ENCODE measurements around the gene RRM2.
A peak's percentile ranks its signal among the peaks of the same experiment; 100 is the strongest.
"Not testable (repeated sequence)": the region's sequence is repeated elsewhere in the genome, so short reads cannot be mapped to it uniquely, and the experiment has no call there.

The RRM2 gene

DNA sequence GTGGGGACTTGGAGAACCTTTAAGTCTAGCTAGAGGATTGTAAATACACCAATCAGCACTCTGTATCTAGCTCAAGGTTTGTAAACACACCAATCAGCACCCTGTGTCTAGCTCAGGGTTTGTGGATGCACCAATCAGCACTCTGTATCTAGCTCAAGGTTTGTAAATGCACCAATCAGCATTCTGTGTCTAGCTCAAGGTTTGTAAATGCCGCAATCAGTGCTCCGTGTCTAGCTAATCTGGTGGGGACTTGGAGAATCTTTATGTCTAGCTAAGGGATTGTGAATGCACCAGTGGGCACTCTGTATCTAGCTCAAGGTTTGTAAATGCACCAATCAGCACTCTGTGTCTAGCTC lies 30.7 kb upstream of the RRM2 start:
- not testable (repeated sequence) for DNase-seq

DNA sequence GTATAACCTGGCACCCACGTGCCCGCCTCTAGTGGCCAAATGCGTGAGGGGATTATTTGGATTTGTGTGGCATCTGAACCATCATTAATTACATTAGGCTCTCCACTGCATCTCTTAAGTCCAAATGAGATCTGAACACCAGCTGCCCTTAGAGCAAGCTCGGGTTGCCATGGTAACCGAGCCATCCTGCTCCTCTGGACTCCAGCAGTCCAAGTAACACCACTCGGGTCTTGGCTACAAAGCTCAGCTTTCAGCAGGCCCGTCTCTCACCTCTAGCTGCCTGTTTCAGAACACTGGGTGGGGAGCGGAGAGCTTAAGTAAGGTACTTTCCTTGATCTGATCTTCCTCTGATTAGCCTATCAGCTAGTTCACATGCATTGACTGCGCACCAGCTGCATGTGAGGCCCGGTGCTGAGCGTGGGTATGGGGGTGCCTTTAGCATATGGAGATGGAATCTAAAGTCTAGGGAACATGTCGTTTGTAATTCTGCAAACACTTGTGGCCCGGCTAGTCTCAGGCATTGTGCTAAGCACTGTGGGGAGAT lies 28.2 kb upstream of the RRM2 start:
- no peak for DNase-seq

DNA sequence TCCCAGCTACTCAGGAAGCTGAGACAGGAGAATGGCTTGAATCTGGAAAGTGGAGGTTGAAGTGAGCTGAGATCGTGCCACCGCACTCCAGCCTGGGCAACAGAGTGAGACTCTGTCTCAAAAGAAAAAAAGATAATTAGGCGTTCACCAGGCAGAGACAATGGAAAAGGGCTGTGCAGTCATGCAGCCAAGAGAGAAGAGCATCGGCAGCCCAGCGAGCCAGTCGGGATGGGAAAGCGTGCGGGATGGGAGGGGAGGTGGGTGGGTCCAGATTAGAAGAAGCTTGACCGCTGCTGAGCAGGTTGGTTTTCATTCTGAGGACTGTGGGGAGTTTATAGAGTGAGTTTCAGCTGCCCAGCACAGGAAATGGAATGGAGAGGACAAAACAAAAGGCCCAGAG lies 27.4 kb upstream of the RRM2 start:
- DNase-seq, result no peak

DNA sequence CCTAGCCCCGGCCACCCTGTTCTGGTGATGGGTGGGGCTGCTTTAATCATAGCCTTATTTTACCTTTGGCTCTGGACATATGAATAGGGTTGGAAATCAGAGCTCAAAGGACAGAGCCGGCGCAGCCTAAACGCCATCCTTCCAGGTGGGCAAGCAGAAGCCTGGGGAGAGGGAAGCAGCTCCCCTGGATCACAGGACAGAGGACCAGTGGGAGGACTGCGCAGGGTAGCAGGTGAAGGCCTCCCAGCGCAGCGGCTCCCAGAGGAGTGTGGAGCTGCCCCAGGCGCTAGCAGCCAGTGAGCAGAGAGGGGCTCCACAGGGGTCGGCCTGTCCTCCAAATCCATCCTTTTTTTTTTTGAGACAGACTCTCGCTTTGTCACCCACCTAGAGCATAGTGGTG lies 25.9 kb upstream of the RRM2 start:
- DNase-seq, result no peak

DNA sequence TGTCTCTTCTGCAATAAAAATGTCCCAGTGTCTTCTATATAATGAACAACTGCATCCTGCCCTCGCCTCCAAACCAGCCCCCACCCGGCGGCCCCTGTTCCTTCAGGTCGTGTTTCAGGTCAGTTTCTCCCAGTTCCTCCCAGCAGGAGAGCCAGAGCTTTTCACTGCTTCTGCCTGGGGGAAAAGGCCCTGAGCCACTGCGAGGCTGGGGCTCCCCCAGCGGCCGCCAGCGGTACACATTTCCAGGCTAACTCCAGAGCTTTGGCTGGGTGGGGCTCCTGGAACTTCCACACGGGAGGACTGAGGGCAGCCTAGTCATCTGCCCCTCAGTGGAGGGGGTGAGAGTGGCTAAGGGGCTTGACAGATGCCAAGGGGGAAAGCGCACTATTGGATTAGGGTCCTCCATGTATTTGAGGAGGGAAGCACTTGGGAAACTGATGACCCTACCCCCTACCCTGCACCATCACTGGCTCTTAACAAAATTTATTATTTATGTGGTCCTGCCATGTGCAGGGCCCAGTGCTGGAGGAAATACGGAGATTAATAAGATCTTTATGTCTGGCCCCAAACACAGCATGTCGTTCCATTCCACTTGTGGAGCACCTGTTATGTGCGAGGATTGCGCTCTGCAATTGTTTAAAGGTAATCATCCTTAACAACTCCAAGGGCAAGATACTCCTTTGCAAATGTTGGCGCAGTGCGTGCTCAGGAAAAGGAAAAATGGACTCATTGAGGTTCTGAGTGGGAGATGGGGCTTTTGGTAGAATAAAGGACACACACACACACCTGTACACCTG lies 25.0 kb upstream of the RRM2 start:
- DNase-seq, result no peak

DNA sequence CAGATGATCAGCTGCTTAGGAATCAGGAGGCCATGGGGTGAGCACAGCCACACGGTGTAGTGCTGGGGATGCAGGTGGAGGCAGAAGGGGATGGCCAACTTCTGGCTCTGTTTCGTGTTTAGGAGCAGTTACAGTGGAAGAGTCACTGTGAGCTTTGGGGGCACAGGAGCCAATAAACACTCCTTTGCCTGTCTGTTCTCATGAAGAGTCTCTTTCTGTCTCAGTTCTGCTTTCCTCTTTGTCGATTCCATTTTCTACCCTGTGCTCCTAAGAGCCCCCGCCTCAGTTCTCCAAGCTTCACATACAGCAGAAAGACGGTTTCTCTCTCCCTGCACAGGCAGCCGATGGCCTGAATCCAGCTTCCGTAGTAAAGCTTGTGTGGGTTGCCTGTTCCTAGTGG lies 21.0 kb upstream of the RRM2 start:
- no peak for DNase-seq

DNA sequence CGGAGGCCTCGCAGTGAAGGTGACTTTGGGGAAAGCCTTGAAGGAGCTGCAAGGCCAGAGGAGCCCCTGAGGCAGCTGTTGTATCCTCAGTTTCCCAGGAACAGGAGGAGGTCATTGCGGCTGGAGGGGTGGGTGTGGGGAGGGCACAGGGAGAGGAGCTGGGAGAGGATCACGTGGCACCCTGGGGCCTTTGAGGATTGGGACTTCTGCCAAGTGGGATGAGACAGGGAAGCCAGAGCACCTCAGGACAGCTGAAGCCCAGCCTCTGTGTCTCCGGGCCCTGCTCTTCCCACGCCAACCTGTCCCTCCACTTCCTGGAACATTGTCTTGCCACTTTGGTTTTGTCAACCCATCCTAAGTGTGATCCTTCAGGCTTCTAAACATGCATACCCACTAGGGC lies 19.4 kb upstream of the RRM2 start:
- no peak for DNase-seq

DNA sequence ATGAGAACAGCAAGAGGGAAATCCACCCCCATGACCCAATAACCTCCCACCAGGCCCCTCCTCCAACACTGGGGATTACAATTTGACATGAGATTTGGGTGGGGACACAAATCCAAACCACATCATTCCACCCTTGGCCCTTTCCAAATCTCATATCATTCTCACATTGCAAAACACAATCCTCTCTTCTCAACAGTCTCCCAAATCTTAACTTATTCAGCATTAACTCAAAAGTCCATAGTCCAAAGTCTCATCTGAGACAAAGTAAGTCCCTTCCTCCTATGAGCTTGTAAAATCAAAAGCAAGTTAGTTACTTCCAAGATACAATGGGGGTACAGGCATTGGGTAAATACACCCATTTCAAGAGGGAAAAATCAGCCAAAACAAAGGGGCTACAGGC lies 17.6 kb upstream of the RRM2 start:
- not testable (repeated sequence) for DNase-seq

DNA sequence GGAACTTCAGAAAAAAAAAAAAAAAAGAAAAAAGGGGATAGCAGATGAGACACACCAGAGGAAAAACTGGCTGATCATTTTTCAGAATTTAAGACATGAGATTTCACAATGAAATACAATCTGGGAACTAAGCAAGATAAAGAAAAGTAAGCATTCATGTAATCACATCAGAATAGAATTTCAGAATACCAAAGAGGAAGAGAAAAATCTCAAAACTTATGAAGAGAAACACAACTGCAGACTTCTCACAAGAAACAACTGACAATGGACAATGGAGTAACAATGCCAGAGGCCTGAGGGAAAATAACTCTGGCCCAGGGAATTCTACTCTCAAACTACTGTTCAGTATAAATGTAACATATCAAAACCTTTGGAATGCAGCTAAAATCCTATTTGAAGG lies 13.2 kb upstream of the RRM2 start:
- DNase-seq, result no peak

DNA sequence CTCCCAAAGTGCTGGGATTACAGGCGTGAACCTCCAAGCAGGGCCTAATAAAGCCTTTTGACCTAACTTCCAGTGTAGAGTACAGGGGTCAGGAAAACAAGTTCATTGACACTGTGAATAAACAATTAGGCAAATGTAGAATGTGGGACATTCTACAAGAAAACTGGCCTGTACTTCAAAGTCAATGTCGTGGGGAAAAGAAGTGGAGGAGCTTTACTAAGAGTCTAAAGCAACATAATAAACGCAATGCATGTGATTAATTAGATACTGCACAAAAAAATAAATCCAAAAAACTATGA lies 3.6 kb upstream of the RRM2 start:
- DNase-seq, result no peak

DNA sequence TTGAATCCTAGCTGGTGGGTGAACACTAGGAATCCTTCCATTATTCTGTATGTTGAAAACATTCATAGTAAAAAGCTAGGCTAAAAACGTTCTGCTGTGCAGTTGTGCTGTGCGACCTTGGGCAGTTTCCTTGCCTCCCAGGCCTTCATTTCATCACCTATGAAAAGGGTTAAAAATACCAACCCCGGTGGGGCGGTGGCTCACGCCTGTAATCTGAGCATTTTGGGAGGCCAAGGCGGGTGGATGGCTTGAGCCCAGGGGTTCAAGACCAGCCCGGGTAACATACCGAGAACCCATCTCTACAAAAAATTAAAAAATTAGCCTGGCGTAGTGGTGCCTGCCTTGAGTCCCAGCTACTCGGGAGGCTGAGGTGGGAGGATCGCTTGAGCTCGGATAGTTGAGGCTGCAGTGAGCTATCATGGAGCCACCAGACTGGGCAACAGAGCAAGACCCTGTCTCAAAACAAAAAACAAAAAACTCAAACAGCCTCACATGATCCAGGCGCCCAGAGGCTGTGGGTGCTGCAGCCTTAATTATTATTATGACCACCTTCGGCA lies 2.9 kb upstream of the RRM2 start:
- no peak for DNase-seq

DNA sequence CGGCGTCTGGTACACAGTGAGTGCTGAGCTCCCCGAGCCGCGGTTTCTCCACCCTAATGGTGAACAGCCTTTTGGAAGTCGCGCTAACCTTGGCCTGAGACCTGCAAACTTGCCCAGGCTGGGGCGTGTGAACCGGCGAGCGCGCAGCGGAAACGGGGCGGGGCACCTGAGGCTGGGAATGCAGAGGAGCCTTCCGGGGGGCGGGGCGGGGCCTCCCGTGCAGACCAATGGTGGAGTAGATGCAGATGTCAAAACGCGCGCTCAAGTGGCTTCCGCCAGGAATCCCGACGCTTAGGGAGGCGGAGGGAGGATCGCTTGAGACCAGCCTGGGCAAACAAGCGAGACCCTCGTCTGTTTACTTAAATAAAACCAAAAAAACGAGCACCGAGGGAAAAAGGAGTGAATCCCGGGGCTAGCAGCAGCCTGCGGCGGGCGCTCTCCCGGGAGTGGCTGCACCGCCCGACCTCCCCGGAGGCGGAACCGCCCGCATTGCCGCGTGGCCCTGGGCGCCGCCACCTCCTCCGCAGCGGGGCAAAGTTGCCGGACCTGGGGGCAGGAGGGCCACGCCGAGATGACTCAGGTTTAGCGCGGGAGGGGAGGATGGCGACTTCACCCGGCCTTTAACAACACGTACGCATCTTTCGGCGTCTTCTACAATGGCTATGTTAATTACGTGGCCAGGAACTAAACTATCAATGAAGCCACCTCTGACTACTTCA lies 2.2 kb upstream of the RRM2 start:
- peak; percentile 91 for DNase-seq

DNA sequence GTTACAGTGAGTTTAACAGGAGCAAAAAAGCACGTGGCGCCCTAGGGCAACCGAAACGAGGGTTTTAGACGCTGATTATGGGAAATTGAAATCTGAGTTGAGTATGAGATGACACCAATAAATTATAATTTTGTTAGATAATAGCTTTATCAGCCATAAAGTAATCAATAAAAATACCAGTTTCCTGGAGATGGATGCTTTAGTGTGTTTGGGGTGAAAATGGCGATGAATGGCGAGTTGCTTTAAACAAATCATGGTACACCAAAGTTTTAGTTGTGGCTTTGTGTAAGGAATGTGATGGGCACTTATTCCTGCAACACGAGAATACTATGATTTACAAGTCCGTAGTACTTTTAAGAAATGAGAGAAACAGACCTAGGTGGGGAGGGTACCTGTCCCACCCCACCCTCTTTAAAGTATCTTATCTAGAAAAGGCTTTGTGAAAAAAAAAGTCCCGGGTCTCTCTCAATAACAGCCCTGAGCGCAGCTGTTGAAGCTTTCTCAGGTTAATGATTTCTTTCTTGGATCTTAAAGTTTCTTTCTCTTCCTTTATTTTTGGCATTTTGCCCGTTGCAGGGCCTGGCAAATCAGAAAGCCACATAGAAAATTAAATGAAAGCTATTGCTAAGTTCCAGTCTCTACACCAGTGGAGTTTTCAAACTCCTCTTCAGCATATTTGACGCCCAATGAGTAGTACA lies 1.5 kb upstream of the RRM2 start:
- no peak for DNase-seq

DNA sequence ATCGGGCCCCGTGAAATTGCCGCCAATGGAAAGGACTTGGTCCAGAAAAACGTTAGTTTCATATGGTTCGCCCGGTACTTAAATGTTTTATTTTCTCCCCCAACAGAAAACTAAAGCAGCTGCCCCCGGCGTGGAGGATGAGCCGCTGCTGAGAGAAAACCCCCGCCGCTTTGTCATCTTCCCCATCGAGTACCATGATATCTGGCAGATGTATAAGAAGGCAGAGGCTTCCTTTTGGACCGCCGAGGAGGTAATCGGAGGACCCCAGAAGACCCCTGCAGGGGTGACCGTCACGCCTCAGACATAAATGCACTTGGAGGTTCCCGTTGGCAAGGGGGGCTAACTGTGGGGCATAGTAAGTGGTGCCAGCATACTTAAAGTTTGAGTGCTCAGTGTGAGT lies 742 bp downstream of the RRM2 start:
- DNase-seq, result no peak

DNA sequence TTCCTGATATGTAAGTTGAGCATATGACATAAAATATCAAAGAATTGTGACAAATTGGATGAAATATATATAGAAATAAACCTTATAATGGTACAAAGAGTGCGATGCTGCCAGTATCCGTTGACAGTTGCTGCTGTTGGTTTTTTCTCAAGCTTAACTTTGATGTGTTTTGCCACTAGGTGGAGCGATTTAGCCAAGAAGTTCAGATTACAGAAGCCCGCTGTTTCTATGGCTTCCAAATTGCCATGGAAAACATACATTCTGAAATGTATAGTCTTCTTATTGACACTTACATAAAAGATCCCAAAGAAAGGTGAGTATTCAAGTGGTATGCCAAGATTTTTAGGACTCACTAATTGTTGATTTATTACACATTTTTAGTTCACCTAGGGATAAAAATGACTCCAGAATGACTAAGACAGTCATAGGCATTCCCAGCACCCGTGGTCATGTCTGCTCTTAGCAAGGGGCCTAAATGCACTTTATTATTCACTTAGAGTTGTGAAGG lies 2.1 kb downstream of the RRM2 start:
- DNase-seq, result peak; percentile 50

DNA sequence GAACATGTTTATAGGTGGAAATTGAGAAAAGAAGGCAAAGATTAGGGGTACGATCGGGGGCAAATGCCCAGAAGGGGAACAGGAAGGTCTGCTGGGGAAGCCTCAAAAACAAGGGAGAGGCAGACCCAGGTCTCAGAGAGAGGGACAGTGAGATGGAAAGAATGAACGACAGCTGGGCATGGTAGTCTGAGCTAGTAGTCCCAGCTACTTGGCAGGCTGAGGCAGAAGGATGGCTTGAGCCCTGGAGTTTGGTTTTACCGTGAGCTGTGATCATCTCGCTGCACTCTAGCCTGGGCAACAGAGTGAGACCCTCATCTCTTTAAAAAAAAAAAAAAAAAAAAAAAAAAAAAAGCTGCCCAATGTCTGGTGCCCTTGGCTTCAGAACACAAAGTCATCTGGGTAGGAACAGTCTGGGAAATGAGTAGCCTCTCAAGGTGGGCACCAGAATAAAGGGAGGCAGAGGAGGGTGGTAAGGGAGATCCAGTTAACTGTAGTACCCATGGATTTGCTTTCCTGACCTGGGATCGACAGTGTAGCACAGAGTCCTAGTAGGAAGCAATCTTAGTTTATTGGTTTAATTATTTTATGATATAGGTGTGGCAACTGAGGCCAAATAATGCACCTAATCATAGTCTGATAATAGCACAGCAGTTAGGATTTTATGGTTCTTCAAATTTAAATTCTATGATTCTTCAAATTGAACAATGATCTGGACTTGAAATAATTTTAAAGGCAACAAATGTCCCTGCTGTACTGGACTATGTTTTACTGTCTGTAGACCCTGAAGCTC lies 3.5 kb downstream of the RRM2 start:
- DNase-seq, result no peak

DNA sequence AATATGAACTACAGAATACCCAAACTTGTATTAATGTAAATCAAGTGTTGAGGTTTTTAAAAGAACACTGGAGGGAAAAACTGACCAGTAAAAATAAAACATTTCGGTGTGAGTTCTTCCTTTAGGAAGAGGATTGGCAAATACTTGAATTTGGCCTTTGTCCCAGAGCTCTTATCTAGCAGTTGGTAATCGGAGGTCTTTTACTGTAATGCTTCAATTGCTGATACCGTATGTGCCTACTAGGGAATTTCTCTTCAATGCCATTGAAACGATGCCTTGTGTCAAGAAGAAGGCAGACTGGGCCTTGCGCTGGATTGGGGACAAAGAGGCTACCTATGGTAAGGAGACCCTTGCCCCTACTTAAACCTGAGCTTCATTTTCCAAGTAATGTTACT lies 4.1 kb downstream of the RRM2 start:
- DNase-seq, result no peak

DNA sequence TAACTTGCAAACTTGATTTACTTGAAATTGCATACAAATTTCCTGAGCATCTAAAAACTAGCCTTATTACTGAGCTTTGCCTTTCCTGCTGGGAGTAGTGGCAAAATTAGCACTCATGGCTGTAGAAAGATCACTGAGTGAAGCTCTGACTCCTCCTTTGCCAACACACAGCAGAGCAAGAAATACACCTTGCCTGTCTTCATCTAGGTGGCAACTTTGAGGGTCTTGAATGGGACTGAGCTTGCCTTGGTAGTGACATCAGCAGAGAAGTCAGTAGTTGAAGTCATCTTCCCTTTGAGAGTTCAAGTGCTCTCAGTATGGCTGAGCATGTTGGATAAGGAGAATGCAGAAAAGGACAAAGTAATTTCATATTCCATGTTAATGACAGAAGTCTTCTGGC lies 5.9 kb downstream of the RRM2 start:
- DNase-seq, result no peak

DNA sequence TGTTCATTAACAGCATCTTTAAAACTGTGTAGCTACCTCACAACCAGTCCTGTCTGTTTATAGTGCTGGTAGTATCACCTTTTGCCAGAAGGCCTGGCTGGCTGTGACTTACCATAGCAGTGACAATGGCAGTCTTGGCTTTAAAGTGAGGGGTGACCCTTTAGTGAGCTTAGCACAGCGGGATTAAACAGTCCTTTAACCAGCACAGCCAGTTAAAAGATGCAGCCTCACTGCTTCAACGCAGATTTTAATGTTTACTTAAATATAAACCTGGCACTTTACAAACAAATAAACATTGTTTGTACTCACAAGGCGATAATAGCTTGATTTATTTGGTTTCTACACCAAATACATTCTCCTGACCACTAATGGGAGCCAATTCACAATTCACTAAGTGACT lies 7.0 kb downstream of the RRM2 start:
- DNase-seq, result no peak

DNA sequence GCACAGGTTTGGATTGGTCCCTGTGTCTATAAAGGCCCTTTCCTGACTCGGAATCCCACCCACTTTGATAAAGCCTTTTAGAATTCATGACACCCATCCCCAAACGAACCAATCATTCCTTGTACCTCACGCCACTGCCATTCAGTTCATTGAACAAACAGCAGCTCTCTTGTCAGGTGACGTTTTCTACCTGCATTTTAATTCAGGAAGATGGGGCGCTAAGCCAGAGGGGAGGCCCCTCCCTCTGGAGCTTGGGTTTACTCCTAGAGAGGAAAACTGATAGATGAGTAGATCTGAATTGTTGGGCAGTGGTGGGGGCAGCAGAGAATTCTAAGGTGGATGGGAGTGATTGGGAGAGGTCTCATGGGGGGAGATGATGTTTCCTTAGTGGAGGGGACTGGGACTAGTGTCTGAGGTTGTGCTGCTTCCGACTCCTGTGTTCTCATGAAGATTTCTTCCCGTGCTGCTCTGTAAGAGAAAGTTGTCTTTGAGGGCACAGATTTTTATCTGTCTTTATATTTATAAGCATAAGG lies 9.6 kb downstream of the RRM2 start:
- DNase-seq, result no peak

DNA sequence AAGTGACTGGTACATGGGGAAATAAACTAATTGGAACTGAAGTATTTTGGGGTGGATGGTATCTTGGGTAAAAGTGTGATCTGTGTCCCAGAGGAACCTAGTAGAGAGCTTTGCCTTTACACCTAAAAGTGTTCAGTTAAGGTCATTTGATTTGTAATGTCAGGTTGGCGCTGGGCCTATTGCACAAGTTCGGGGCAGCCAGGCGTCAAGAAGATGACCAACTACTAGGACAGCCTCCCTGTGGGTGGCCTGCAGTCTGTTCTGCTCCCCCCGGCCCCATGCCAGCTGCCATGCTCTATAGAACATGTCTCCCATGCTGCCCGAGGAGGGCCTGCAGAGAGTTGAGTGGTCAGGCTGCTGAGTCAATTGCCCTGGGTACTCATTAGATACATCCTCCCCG lies 10.1 kb downstream of the RRM2 start:
- DNase-seq, result no peak

DNA sequence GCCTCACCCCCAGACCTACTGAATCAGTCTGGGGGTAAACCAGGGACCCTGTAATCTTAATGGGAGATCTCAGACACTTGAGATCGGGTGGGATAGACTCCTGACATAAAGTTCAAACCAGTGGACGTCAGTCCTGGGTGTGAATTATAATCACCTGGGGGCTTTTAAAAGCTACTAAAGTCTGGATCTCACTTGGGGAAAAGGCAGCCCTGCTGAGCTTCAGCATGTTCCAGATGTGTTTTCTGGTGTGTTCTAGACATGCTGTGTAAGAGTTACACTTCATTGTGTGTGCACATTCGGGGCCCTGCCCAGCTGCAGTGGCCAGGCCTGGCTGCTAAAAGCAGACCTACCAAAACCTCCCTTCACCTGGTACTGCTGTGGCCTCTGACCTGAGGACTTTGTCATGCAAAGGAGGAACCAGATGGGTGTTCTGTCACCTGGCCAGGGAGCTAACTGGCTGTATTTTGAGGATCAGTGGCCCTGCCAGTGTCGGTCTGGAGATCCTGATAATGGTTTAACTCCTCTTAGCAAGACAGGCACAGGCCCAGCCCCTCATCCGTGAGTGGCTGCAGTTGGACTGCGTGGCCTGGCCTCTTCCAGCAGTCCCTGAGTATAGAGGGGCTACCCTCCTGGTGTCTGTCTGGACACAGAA lies 10.6 kb downstream of the RRM2 start:
- no peak for DNase-seq
